Central memory CD8-positive, alpha-beta T cell (primary cell): Measurements from ENCODE around the gene GRIN1.

ENCODE experiments used
- ATAC-seq: fragments of 150-1000 bp; cut with Tn5 transposase; replicated peaks from 2 replicates; pipeline ENCODE4 v1.10.0; 2022; ENCODE audit warnings: mild to moderate bottlenecking, moderate FRiP score, moderate number of reproducible peaks; ENCODE audit not compliant: poor library complexity, severe bottlenecking; ENCODE audit errors: extremely low read depth
- DNase-seq, 2 donors: peaks; one replicate each; pipeline ENCODE4 v3.0.0; 2021; ENCODE audit warnings: low spot score in 2 of 2
- H3K27ac Mint-ChIP-seq: one replicate; pipeline ENCODE4 v1.8.0; 2022; ENCODE audit warnings: low read depth, mild to moderate bottlenecking, moderate library complexity, mixed read lengths
- H3K27me3 Mint-ChIP-seq: one replicate; pipeline ENCODE4 v1.8.0; 2022; ENCODE audit warnings: mixed read lengths
- H3K36me3 Mint-ChIP-seq: one replicate; pipeline ENCODE4 v1.8.0; 2022; ENCODE audit warnings: mild to moderate bottlenecking, moderate library complexity, mixed read lengths; ENCODE audit not compliant: insufficient read depth
- H3K4me1 Mint-ChIP-seq: one replicate; pipeline ENCODE4 v1.8.0; 2022; ENCODE audit warnings: mixed read lengths
- H3K4me3 Mint-ChIP-seq: one replicate; pipeline ENCODE4 v1.8.0; 2022; ENCODE audit warnings: mild to moderate bottlenecking, moderate library complexity, mixed read lengths
- H3K9me3 Mint-ChIP-seq: one replicate; pipeline ENCODE4 v1.8.0; 2022; ENCODE audit warnings: mixed read lengths

Gene GRIN1

GRCh38 chr9:137107982-137108381, 31.0 kb upstream of the GRIN1 start:
- no peak for ATAC-seq
- H3K4me3 Mint-ChIP-seq: no peak overlapping the region
- DNase-seq: no peak
- no peaks in the 10 kb centered on the region for H3K4me1 Mint-ChIP-seq
- no peak overlapping the region for H3K27ac Mint-ChIP-seq
- H3K27me3 Mint-ChIP-seq: no peaks in the 10 kb centered on the region
- no peaks in the 10 kb centered on the region for H3K9me3 Mint-ChIP-seq
- H3K36me3 Mint-ChIP-seq: peaks cover 31% of the 10 kb centered on the region

GRCh38 chr9:137108608-137109249, 30.2 kb upstream of the GRIN1 start:
- Mint-ChIP-seq H3K4me3 (no peak overlapping the region), H3K27me3 (no peaks in the 10 kb centered on the region), H3K27ac (no peak overlapping the region), H3K4me1 (no peaks in the 10 kb centered on the region), H3K36me3 (peaks cover 34% of the 10 kb centered on the region), H3K9me3 (no peaks in the 10 kb centered on the region)
- ATAC-seq: no peak
- no peak for DNase-seq

GRCh38 chr9:137109250-137110146, 29.5 kb upstream of the GRIN1 start:
- Mint-ChIP-seq H3K4me1 (no peaks in the 10 kb centered on the region), H3K27me3 (no peaks in the 10 kb centered on the region), H3K4me3 (no peak overlapping the region), H3K9me3 (no peaks in the 10 kb centered on the region), H3K36me3 (peaks cover 26% of the 10 kb centered on the region), H3K27ac (no peak overlapping the region)
- DNase-seq (no peak), ATAC-seq (no peak)

- Mint-ChIP-seq H3K36me3 (peaks cover 26% of the 10 kb centered on the region), H3K4me3 (peak overlapping the region; percentile 36), H3K27me3 (no peaks in the 10 kb centered on the region)
Measured at GRCh38 chr9:137110147-137110910, 28.6 kb upstream of the GRIN1 start.

GRCh38 chr9:137110911-137111787, 27.8 kb upstream of the GRIN1 start:
- ATAC-seq: no peak
- Mint-ChIP-seq H3K4me3 (peak overlapping the region; percentile 36), H3K27ac (no peak overlapping the region), H3K9me3 (no peaks in the 10 kb centered on the region), H3K4me1 (no peaks in the 10 kb centered on the region), H3K36me3 (peaks cover 22% of the 10 kb centered on the region), H3K27me3 (no peaks in the 10 kb centered on the region)
- DNase-seq: no peak

More at GRCh38 chr9:137110147-137110910, 28.6 kb upstream of the GRIN1 start:
- no peaks in the 10 kb centered on the region for H3K4me1 Mint-ChIP-seq
- H3K9me3 Mint-ChIP-seq: no peaks in the 10 kb centered on the region
- no peak for ATAC-seq
- no peak overlapping the region for H3K27ac Mint-ChIP-seq
- DNase-seq: no peak

- Mint-ChIP-seq H3K9me3 (no peaks in the 10 kb centered on the region), H3K27me3 (no peaks in the 10 kb centered on the region), H3K27ac (no peak overlapping the region), H3K36me3 (peaks cover 20% of the 10 kb centered on the region), H3K4me1 (no peaks in the 10 kb centered on the region), H3K4me3 (no peak overlapping the region)
- ATAC-seq (no peak), DNase-seq (no peak)
Measured at GRCh38 chr9:137111788-137112563, 27.0 kb upstream of the GRIN1 start.

- Mint-ChIP-seq H3K9me3 (no peaks in the 10 kb centered on the region), H3K4me1 (no peaks in the 10 kb centered on the region), H3K4me3 (peak overlapping the region; percentile 67), H3K27ac (no peak overlapping the region), H3K36me3 (peaks cover 18% of the 10 kb centered on the region), H3K27me3 (no peaks in the 10 kb centered on the region)
- no peak for DNase-seq
- no peak for ATAC-seq
Measured at GRCh38 chr9:137112564-137113384, 26.2 kb upstream of the GRIN1 start.

- no peaks in the 10 kb centered on the region for H3K27me3 Mint-ChIP-seq
- peak overlapping the region; percentile 51 for H3K27ac Mint-ChIP-seq
- H3K4me1 Mint-ChIP-seq: no peaks in the 10 kb centered on the region
- H3K36me3 Mint-ChIP-seq: peaks cover 14% of the 10 kb centered on the region
- H3K9me3 Mint-ChIP-seq: no peaks in the 10 kb centered on the region
- peak; percentile 26 for ATAC-seq
- no peak for DNase-seq
- H3K4me3 Mint-ChIP-seq: peak overlapping the region; percentile 67
Measured at GRCh38 chr9:137113385-137114159, 25.4 kb upstream of the GRIN1 start.

GRCh38 chr9:137114220-137114612, 24.7 kb upstream of the GRIN1 start:
- Mint-ChIP-seq H3K9me3 (no peaks in the 10 kb centered on the region), H3K4me1 (no peaks in the 10 kb centered on the region), H3K36me3 (peaks cover 16% of the 10 kb centered on the region), H3K4me3 (peak overlapping the region; percentile 67), H3K27me3 (no peaks in the 10 kb centered on the region), H3K27ac (peak overlapping the region; percentile 51)
- no peak for DNase-seq
- peak; percentile 12 for ATAC-seq

GRCh38 chr9:137114613-137115393, 24.2 kb upstream of the GRIN1 start, which contains the start of gene DPP7:
Gene DPP7, minus strand, starts transcription at chr9:137114733. Its CDS starts 20 bp downstream, at chr9:137114713.
- Mint-ChIP-seq H3K27ac (peak within 1 kb of the TSS; percentile 51), H3K36me3 (peaks cover 14% of the 10 kb centered on the region), H3K9me3 (no peaks in the 10 kb centered on the region), H3K4me1 (no peaks in the 10 kb centered on the region), H3K27me3 (no peaks in the 10 kb centered on the region), H3K4me3 (peak within 1 kb of the TSS; percentile 67)
- peak; percentile 94 for ATAC-seq
- peak; percentile 57 to 63 for DNase-seq
